SK-N-SH treated with all-trans-retinoic acid at 6 μM for 48 hours (cell line): ENCODE measurements around the gene ZNF831.

Source experiments
- ARNTL ChIP-seq: fragments of 450-650 bp; formaldehyde crosslinking; IDR thresholded peaks from 2 replicates; pipeline ENCODE4 v1.5.0; 2020; ENCODE audit warnings: low read depth, mild to moderate bottlenecking, moderate library complexity, borderline replicate concordance
- CREB5 ChIP-seq: fragments of 250-450 bp; sonication (Bioruptor Pico); IDR thresholded peaks from 2 replicates; pipeline ENCODE4 v1.5.1; 2020; ENCODE audit warnings: low read depth, mild to moderate bottlenecking, moderate library complexity
- CSRNP3 ChIP-seq: fragments of 250-450 bp; sonication (Bioruptor Pico); IDR thresholded peaks from 2 replicates; pipeline ENCODE4 v1.5.1; 2021; ENCODE audit warnings: mild to moderate bottlenecking, moderate library complexity
- ISL1 ChIP-seq: fragments of 250-450 bp; sonication (Bioruptor Pico); IDR thresholded peaks from 2 replicates; pipeline ENCODE4 v2.1.2; 2022; ENCODE audit warnings: mild to moderate bottlenecking, moderate library complexity
- PATZ1 ChIP-seq: fragments of 250-450 bp; sonication (Bioruptor Pico); IDR thresholded peaks from 2 replicates; pipeline ENCODE4 v1.8.0; 2020; ENCODE audit warnings: mild to moderate bottlenecking, moderate library complexity, borderline replicate concordance
- POU6F1 ChIP-seq: fragments of 250-450 bp; sonication (Bioruptor Pico); IDR thresholded peaks from 2 replicates; pipeline ENCODE4 v1.8.0; 2021; ENCODE audit warnings: low read depth, mild to moderate bottlenecking, moderate library complexity, borderline replicate concordance
- SNAI2 ChIP-seq: fragments of 250-450 bp; sonication (Bioruptor Pico); IDR thresholded peaks from 2 replicates; pipeline ENCODE4 v1.5.0; 2020; ENCODE audit warnings: mild to moderate bottlenecking, moderate library complexity
- TCF4 ChIP-seq: fragments of 250-450 bp; sonication (Bioruptor Pico); IDR thresholded peaks from 2 replicates; pipeline ENCODE4 v1.8.0; 2021; ENCODE audit warnings: mild to moderate bottlenecking, moderate library complexity, borderline replicate concordance
- TSHZ2 ChIP-seq: fragments of 250-450 bp; sonication (Bioruptor Pico); IDR thresholded peaks from 2 replicates; pipeline ENCODE4 v1.5.0; 2020; ENCODE audit warnings: mild to moderate bottlenecking, moderate library complexity
- ZFP3 ChIP-seq: fragments of 250-450 bp; sonication (Bioruptor Pico); IDR thresholded peaks from 2 replicates; pipeline ENCODE4 v1.5.0; 2020; ENCODE audit warnings: mild to moderate bottlenecking, moderate library complexity
- ZFP30 ChIP-seq: fragments of 450-650 bp; formaldehyde crosslinking; IDR thresholded peaks from 2 replicates; pipeline ENCODE4 v1.5.0; 2022; ENCODE audit warnings: mild to moderate bottlenecking, moderate library complexity
- ZNF70 ChIP-seq: fragments of 450-650 bp; formaldehyde crosslinking; IDR thresholded peaks from 2 replicates; pipeline ENCODE4 v1.5.0; 2020; ENCODE audit warnings: mild to moderate bottlenecking, moderate library complexity

GRCh38 chr20:59122566-59122919 is 41.1 kb upstream of the ZNF831 start:
- TF ChIP-seq CREB5 (CRISPR knock-in tag), result no peak
- no peak for TF ChIP-seq ZNF70 (CRISPR knock-in tag)
- no peak for TF ChIP-seq PATZ1 (CRISPR knock-in tag)
- TF ChIP-seq ZFP30, result no peak
- TF ChIP-seq POU6F1 (CRISPR knock-in tag), result no peak
- no peak for TF ChIP-seq ZFP3 (CRISPR knock-in tag)
- TF ChIP-seq CSRNP3 (CRISPR knock-in tag), result no peak
- no peak for TF ChIP-seq ARNTL
- TF ChIP-seq ISL1 (CRISPR knock-in tag), result no peak
- TF ChIP-seq TCF4 (CRISPR knock-in tag), result no peak
- TF ChIP-seq SNAI2 (CRISPR knock-in tag), result no peak
- TF ChIP-seq TSHZ2, result no peak
